VCaP (cell line): ENCODE data around the gene XRCC1.
"Not testable (repeated sequence)": the region's sequence is repeated elsewhere in the genome, so short reads cannot be mapped to it uniquely, and the experiment has no call there.

Experiments
- H3K27ac ChIP-seq: fragments of 450-650 bp; 2 replicates; pipeline ENCODE4 v1.5.1; 2017
- TF ChIP-seq, protein P1 (sequence below): fragments of 450-650 bp; conservative IDR thresholded peaks from 2 replicates; pipeline ENCODE4 v1.5.1; 2017; ENCODE audit warnings: mild to moderate bottlenecking, moderate library complexity

Gene XRCC1

DNA sequence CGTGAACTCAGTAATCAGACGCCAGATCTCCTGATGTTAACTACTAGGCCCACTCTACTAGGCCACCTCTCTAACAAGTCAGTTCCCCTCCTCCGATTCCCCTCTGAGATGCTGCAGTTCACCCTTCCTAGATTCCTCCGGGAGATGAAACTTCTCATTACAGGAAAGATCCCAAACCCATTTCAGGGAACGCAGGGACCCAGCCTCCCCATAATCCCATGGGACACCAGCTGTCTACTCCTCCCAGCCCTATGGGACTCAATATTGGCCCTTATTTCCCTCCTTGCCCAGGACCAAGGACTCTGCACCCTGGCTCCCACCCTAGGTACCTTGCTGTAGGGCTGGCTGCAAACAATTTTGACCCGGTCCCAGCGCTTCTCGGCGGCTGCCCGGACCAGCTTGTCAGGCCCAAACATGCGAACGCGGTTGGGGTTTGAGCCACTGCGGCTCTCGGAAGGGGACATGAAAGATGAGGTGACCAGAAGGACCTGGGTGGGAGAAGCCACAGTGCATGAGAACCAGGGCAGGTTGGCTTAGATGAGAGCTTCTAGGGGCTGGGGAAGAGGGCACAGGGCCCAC, 20.9 kb downstream of the XRCC1 start:
- H3K27ac ChIP-seq: no peak overlapping the region
- TF ChIP-seq, protein P1, sequence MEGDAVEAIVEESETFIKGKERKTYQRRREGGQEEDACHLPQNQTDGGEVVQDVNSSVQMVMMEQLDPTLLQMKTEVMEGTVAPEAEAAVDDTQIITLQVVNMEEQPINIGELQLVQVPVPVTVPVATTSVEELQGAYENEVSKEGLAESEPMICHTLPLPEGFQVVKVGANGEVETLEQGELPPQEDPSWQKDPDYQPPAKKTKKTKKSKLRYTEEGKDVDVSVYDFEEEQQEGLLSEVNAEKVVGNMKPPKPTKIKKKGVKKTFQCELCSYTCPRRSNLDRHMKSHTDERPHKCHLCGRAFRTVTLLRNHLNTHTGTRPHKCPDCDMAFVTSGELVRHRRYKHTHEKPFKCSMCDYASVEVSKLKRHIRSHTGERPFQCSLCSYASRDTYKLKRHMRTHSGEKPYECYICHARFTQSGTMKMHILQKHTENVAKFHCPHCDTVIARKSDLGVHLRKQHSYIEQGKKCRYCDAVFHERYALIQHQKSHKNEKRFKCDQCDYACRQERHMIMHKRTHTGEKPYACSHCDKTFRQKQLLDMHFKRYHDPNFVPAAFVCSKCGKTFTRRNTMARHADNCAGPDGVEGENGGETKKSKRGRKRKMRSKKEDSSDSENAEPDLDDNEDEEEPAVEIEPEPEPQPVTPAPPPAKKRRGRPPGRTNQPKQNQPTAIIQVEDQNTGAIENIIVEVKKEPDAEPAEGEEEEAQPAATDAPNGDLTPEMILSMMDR: no peak

DNA sequence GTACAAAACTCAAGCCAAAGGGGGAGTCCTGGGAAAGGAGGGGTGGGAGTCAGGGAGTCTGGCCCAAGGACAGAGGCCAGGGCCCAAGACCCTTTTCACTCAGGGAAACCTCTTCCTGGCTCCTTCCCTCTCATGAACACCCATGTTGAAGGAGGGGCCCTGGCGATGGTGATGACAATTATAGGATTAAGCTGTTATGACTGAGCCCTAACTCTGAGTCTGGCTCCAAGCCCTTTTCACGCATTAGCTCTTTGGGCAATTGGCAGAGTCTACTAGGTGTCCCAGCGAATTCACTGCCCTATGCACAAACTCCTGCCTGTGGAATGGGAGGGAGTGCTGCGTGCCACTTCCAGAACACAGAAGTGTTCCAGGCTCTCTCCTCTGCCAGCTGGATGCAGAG, 21.7 kb downstream of the XRCC1 start:
- TF ChIP-seq, protein P1: no peak
- no peak overlapping the region for H3K27ac ChIP-seq

DNA sequence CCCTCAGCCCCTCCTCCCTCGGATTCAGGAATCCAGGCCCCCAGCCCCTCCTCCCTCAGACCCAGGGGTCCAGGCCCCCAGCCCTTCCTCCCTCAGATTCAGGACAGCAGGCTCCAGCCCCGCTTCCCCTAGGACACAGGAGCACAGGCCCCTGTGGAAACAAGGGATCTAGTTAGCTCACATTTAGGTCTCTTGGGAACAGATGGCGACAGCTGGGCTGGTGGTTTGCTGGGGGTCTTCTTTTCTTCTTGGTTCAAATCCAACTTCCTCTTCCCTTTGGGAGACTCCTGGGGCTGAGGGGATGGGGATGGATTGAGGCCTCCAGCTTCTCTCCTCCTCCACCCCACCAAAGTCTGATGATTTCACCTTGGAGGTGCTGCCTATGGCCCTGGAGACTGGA, 22.7 kb downstream of the XRCC1 start:
- TF ChIP-seq, protein P1: no peak
- H3K27ac ChIP-seq: no peak overlapping the region

DNA sequence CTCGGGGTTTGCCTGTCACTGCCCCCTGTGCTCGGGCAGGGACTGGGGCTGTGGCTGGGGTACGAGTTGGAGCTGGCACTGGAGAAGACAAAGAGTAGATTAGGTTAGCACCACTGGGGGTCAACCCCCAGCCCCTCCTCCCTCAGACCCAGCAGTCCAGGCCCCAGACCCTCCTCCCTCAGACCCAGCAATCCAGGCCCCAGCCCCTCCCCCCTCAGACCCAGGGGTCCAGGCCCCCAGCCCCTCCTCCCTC, 23.2 kb downstream of the XRCC1 start:
- no peak overlapping the region for H3K27ac ChIP-seq
- TF ChIP-seq, protein P1: no peak

DNA sequence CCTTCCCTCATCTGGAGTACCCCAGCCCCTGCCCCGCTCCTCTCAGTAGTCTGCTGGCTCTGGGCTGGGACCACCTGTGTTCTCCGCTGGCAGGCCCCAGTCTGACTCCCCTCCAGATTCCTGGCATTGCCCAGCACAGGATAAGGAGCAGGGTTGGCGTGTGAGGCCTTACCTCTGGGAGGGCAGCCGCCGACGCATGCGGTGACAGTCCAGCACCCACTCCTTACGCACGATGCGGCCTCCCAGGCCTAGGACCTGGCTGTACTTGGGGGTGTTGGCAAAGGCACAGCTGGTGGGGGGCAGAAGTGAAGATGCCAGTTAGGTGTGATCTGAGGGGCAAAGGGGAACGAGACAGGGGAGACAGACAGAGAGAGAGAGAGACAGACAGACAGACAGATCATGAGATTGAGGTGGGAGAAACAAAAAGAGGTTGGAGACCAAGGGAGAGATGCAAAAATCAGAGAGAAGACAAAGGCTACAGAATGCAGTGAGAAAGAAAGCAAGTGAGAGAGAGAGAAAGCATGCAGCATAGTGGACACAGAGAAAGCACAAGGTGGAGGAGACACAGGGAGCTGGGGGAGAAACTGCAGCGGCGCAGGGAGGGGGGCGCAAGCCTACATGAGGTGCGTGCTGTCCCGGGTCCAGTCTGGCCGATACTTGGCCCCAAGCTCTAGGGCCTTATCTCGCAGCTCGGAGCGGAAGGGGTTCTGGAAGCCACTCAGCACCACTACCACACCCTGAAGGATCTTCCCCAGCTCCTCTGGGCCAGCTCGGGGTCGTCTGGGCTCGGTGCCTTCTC, 23.7 kb downstream of the XRCC1 start:
- TF ChIP-seq, protein P1: no peak
- H3K27ac ChIP-seq: no peak overlapping the region

DNA sequence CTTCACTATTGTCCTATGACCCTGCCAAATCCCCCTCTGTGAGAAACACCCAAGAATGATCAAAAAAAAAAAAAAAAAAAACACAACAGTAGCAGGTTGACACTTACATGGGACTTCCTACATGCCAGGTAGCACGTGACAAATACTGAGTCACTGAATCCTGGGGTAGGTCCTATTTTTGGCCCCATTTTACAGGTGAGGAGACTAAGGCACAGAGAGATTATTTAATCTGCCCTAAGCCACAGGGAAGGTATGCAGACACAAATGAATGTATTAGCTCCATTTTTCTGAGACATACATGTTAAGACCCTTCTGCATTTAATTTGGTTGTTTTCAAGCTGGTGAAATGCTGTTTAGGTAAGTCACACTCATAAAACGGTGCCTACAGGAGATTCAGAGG, 26.6 kb downstream of the XRCC1 start:
- TF ChIP-seq, protein P1: no peak
- H3K27ac ChIP-seq: no peak overlapping the region

DNA sequence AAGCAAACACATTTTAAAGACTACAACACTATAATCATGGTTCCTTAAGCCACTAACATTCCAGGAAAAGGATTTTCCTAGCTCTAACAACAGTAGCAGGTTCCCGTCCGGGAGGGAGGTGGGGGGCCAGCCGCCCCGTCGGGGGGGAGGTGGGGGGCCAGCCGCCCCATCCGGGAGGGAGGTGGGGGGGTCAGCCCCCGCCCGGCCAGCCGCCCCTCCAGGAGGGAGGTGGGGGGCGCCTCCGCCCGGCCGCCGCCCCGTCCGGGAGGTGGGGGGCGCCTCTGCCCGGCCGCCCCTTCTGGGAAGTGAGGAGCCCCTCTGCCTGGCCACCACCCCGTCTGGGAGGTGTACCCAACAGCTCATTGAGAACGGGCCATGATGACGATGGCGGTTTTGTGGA, 27.4 kb downstream of the XRCC1 start:
- not testable (repeated sequence) for H3K27ac ChIP-seq

DNA sequence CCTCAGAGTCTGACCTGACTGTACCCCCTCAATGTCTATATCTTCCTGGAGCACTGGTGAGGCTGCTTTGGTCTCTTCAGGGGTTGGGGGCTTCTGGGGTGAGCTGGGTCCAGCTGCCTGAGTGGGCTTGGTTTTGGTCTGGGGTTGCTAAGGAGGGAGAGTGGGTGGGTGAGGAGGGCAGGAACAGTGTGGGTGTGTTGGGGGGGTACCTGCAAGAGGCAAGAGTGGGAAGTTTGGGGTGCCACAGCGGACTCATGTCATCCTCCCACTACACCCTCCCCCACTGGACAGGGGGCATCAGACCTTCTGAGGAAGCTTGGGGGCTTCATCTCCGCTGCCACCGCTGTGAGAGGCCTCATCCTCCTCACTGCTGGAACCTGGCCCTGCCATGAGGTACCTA, 28.7 kb downstream of the XRCC1 start:
- TF ChIP-seq, protein P1: no peak
- H3K27ac ChIP-seq: no peak overlapping the region
